ENCODE results near the gene CNTNAP1.

The CNTNAP1 gene

DNA sequence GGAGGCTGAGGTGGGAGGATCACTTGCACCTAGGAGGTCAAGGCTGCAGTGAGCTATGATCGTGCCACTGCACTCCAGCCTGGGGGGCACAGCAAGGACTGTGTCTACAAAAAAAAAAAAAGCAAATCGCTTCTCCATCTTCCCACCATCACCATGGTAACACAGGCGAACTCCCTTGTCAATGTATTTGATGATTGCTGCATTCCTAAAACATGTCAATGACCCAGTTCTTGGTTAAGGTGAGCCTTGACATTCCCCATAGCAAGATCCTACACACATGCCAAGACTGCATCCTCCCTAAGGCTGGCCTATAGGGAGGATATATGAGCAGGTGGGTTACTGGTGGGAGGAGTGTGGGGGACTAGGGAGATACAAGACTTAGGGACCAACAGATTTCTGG, 12.2 kb downstream of the CNTNAP1 start:
- TF ChIP-seq, protein P1, sequence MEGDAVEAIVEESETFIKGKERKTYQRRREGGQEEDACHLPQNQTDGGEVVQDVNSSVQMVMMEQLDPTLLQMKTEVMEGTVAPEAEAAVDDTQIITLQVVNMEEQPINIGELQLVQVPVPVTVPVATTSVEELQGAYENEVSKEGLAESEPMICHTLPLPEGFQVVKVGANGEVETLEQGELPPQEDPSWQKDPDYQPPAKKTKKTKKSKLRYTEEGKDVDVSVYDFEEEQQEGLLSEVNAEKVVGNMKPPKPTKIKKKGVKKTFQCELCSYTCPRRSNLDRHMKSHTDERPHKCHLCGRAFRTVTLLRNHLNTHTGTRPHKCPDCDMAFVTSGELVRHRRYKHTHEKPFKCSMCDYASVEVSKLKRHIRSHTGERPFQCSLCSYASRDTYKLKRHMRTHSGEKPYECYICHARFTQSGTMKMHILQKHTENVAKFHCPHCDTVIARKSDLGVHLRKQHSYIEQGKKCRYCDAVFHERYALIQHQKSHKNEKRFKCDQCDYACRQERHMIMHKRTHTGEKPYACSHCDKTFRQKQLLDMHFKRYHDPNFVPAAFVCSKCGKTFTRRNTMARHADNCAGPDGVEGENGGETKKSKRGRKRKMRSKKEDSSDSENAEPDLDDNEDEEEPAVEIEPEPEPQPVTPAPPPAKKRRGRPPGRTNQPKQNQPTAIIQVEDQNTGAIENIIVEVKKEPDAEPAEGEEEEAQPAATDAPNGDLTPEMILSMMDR (IDR thresholded peaks at IDR 0.05; ENCODE audit: low read depth, low read length), result no peak
- in situ Hi-C loops (cut with HindIII; ENCODE audit: low sequenced_read_pairs), result no loop called here
- H3K4me3 ChIP-seq (ENCODE audit: low read depth, low read length), result no peak overlapping the region
- DNase-seq (ENCODE audit: low read depth, low spot score), result no peak

DNA sequence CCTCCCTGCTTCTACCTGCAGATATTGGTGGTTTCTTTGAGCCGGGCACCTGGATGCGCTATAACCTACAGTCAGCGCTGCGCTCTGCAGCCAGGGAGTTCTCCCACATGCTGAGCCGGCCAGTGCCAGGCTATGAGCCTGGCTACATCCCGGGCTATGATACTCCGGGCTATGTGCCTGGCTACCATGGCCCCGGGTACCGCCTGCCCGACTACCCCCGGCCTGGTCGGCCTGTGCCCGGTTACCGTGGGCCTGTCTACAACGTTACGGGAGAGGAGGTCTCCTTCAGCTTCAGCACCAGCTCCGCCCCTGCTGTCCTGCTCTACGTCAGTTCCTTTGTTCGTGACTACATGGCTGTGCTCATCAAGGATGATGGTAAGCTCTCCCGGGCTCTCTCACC, 13.2 kb downstream of the CNTNAP1 start:
- no peak for DNase-seq (ENCODE audit: low read depth, low spot score)
- in situ Hi-C loops (cut with HindIII; ENCODE audit: low sequenced_read_pairs), result no loop called here
- no peak overlapping the region for H3K4me3 ChIP-seq (ENCODE audit: low read depth, low read length)
- TF ChIP-seq, protein P1 (IDR thresholded peaks at IDR 0.05; ENCODE audit: low read depth, low read length), result no peak

- TF ChIP-seq, protein P1 (IDR thresholded peaks at IDR 0.05; ENCODE audit: low read depth, low read length), result no peak
- H3K4me3 ChIP-seq (ENCODE audit: low read depth, low read length), result no peak overlapping the region
- in situ Hi-C loops (cut with HindIII; ENCODE audit: low sequenced_read_pairs), result no loop called here
- DNase-seq (ENCODE audit: low read depth, low spot score), result no peak
Measured at GRCh38 chr17:42697108-42697811, 14.9 kb downstream of the CNTNAP1 start.

DNA sequence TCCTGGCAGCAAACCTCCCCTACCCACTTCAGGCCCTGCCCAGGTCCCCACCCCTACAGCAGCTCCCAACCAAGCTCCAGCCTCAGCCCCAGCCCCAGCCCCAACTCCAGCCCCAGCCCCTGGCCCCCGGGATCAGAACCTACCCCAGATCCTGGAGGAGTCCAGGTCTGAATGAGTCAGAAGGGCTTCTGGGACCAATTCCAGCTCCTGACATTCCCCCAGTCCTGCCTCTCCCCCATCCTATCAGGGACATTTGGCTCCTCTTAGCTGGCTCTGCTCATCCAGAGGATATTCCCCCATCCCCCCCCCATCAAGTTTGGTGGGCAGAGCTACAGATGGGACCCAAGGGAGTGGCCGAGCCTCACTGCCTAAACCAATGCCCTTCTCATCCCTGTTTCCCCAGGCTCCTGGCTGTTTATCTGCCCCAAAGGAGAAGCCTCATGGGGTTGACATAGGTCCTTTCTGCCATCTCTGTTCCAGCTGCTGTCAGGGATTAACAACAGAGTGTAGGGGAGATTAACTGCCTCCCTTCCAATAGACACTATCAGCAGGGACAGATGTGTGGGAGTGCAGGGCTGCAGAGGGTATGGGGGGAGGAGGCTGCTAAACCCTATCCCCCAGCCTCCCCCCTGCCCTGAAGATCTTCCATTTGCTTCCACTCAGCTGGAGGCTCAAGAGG, 16.5 kb downstream of the CNTNAP1 start:
- no peak overlapping the region for H3K4me3 ChIP-seq (ENCODE audit: low read depth, low read length)
- in situ Hi-C loops (cut with HindIII; ENCODE audit: low sequenced_read_pairs), result no loop called here
- TF ChIP-seq, protein P1 (IDR thresholded peaks at IDR 0.05; ENCODE audit: low read depth, low read length), result no peak
- peak; percentile 63 for DNase-seq (ENCODE audit: low read depth, low spot score)

GRCh38 chr17:42699415-42699740, 17.0 kb downstream of the CNTNAP1 start:
- H3K4me3 ChIP-seq (ENCODE audit: low read depth, low read length), result no peak overlapping the region
- TF ChIP-seq, protein P1 (IDR thresholded peaks at IDR 0.05; ENCODE audit: low read depth, low read length), result no peak
- in situ Hi-C loops (cut with HindIII; ENCODE audit: low sequenced_read_pairs), result no loop called here
- no peak for DNase-seq (ENCODE audit: low read depth, low spot score)

- in situ Hi-C loops (cut with HindIII; ENCODE audit: low sequenced_read_pairs), result no loop called here
- TF ChIP-seq, protein P1 (IDR thresholded peaks at IDR 0.05; ENCODE audit: low read depth, low read length), result no peak
- no peak overlapping the region for H3K4me3 ChIP-seq (ENCODE audit: low read depth, low read length)
- DNase-seq (ENCODE audit: low read depth, low spot score), result no peak
Measured at GRCh38 chr17:42700586-42701289, 18.4 kb downstream of the CNTNAP1 start.
